GM18517 (cell line): ENCODE results near the gene PTP4A1.
A peak's percentile ranks its signal among the peaks of the same experiment; 100 is the strongest.

Source experiments
- ATAC-seq: cut with Tn5 transposase; IDR thresholded peaks from one replicate; pipeline ENCODE4 v1.9.1; 2021; ENCODE audit warnings: mild to moderate bottlenecking, moderate library complexity; ENCODE audit not compliant: unreplicated experiment

Gene PTP4A1

DNA sequence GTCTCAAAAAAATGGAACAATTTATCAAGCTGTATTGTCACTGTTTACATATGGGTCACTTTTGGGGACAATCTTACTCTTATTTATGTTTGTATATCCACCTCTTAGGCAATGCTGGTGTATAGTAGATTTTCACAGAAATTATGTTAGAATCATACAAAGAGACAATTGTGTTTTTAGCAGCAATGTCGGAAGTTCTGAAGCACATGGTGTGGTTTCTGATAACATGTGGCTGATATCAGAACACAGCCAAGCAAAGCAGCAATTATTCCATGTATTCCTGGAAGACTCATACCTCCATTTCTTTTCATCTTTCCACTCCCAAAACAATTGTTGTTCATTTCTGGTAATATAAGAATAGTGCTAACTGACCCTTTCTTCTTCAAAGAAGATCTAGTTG is 17.5 kb upstream of the PTP4A1 start:
- ATAC-seq = no peak

DNA sequence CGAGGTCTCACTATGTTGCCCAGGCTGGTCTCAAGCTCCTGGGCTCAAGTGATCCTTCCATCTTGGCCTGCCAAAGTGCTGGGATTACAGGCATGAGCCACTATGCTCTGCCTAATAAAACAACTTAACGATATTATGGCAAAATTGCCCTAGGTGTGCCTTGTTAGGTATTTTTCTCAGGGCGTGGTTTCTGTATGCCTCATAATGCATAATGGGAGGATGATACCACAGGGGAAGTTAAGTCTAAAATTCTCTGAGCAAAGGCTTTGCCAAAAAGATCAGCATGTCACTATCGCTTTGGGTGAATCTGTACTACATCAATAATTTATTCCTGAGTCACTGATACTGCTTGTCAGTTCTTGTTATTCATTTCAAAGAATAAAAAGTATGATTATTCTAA is 15.9 kb upstream of the PTP4A1 start:
- no peak for ATAC-seq

DNA sequence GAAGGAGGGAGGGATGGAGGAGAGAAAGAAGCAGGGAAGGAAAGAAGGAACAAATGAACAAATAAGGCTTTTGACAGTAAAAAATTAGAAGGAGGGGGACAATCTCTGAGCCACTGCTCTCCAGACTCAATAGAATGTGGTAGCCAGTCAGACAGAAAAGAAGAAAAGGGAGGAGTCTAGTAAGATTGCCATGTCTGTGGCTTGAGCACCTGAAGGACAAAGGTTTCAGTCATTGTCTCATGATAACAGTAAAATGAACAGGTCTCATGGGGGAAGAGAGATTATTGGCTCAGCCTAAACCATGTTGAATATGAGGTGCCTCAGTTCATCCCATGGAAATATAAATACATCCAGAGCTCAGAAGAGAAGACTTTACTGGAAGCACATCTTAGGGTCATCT is 14.0 kb upstream of the PTP4A1 start:
- no peak for ATAC-seq

DNA sequence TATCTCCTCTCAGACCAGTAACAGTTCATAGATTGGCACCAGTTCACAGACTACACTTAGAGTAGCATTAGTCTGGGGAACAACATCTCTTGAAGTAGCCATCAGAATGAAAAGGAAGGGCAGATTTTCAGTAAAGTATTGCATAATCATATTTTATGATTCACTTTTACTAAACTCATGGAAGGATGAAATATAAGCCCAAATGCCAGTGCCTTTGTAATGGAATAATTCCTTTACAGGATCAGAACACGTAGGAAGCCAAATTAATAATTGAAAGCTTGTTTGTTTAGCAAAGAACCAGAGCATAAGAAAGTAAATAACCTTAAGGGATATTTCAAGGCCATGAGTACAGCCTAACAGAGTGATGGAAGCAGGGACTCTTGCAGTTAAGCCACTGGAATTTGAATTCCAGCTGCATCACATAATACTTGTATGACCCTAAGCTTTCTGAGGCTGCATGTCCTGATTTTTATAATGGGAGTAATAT is 11.4 kb upstream of the PTP4A1 start:
- no peak for ATAC-seq

DNA sequence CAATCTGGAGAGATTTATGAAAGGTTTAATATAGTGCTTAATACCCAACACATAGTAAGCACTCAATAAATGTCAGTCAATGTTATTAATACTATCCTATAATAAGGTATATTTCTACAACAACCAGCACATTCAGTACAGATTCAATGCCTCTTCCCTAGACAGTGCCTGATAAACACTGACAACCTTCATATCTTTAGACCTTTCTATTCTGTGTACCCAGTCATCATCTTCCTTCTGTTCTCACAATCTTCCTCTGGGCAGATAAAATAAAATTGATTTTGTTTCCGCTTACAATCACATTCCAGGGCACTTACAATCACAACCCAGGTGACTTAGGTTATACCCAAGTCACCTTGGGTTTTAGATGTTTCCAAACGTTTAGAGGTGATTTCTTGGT is 11.0 kb upstream of the PTP4A1 start:
- no peak for ATAC-seq

DNA sequence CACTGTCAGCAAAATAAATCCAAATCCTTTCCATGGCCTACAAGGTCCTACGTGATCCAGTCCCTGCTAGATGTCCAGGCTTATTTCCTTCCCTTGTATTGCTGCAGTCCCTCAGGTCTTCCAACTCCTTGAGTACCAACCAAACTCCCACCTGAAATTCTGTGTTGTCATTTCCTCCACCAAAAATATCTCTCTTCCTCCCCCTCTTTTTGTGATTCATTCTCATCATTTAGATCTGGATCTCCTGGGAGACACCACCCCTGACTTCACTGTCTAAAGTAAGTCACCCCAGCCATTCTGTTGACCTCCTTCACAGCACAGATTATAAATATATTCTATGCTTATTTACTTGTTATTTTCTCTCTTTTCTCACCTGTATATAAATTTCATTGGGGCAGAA is 9.0 kb upstream of the PTP4A1 start:
- ATAC-seq = no peak

DNA sequence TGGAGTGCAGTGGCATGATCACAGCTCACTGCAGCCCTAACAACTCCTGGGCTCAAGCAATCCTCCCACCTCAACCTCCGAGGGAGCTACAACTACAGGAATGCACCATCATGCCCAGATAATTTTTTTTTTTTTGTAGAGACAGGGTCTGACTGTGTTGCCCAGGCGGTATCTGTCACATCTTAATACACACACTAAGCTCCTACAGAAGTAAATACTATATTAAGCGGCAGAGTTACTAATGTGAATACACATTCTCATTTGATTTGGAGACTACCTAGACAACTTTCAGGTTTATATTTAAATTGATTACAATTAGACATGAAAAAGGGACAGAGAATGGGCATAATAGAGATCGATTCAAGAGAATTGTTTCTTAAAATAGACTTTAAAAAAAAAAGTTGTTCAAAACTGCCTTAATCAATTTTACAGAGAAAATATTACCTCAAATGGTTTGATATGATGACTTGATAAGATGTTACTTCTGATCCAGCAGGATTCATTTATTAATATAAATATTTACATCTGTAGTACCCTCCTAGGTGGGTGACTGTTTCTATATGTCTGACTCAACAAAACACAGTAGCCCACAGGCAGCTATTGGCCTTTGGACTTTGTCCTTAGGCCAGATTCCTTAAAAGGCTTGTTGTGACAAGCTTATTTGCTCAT is 7.1 kb upstream of the PTP4A1 start:
- no peak for ATAC-seq

DNA sequence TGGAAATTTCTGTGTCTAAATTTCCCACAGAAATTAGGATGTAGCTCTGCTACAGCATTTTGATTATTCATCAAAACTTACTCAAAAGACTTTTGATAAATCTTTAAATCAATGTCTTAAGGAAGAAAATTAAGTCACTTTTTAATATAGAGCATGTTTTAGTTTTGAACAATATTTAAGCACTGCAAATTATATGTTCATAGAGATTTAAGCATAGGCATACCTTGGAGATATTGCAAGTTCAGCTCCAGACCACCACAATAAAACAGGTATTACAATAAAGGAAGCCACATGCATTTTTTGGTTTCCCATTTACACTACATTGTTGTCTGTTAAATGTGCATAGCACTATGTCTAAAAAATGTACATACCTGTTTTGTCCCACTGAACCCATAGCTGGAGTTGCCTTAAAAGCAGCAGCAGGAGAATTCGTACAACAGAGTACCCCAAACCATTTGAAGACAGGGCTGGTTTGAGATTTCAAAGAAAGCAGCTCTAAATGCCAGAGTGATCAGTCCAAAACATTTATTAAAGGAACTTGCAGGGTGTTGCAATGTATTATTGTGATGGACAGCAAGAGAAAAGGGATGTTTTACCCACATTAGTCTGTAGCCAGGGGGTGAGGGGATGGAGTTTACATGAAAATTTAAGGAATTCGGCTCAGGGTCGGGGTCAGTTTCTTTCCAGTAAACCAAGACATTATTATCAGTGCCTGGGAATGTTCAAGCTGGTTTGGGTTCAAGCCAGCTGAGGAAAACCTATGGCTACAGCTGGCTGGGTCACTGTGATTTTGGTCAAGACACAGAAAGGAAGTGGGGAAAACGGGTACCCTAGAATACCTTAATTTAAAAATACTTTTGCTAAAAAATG is 6.3 kb upstream of the PTP4A1 start:
- ATAC-seq = no peak

DNA sequence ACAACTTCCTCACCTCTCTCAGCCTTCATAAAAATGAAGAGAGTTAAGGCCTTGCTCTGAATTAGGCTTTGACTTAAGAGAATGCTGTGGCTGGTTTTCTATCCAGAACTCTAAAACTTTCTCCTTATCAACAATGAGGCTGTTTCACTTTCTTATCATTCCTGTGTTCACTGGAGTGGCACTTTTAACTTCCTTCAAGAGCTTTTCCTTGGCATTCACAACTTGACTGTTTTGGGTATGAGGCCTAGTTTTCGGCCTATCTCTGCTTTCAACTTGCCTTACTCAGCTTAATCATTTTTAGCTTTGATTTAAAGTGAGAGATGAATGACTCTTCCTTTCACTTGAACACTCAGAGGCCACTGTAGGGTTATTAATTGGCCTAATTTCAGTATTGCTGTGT is 4.3 kb upstream of the PTP4A1 start:
- ATAC-seq = no peak

DNA sequence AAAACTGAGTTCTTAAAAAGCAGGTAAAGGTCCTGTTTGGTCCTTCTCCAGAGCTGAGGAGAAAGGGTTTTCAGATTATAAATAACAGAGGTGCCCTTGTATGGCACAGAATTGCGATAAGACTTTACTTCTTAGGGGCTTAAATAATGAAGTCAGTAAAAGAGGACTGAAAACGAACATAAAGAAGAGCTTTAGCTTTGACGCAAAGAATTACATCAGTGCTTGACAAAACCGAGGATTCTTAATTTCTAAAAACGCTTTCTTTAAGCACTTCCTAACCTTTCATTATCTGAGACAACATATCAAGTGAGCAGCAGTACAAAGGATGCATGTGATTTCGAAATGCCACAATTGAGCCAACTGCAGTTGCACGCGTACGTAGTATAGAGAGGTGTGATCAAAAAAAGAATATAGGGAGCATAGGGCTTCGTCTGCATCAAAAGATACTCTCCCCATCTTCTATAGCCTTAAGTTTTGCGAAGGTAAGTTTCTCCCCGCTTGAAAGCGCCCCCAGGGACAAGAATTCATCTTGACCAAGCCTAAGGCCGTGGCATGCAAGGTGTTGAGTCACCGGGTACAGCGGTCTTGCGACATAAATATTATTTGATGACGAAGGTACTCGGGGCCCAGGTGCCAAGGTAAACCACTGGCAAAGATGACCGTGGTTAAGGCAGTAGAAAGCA is 778 bp upstream of the PTP4A1 start:
- ATAC-seq = no peak

DNA sequence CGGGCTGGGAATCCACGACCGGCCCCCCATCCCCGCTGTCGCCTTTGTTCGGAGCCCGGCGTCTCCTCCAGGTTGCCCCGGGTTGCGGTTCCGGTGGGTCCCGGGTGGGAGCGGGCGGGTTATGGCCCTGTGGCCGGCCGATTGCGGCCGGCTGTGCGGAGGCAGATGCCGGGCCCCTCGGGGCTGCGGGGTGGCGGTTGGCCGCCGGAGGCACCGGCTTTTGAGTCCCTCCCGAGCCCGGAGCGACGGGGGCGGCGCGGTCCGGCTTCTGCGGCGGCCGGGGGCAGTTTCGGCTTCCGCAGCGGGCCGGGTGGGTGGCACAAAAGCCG is 431 bp downstream of the PTP4A1 start:
- peak; percentile 2 for ATAC-seq

DNA sequence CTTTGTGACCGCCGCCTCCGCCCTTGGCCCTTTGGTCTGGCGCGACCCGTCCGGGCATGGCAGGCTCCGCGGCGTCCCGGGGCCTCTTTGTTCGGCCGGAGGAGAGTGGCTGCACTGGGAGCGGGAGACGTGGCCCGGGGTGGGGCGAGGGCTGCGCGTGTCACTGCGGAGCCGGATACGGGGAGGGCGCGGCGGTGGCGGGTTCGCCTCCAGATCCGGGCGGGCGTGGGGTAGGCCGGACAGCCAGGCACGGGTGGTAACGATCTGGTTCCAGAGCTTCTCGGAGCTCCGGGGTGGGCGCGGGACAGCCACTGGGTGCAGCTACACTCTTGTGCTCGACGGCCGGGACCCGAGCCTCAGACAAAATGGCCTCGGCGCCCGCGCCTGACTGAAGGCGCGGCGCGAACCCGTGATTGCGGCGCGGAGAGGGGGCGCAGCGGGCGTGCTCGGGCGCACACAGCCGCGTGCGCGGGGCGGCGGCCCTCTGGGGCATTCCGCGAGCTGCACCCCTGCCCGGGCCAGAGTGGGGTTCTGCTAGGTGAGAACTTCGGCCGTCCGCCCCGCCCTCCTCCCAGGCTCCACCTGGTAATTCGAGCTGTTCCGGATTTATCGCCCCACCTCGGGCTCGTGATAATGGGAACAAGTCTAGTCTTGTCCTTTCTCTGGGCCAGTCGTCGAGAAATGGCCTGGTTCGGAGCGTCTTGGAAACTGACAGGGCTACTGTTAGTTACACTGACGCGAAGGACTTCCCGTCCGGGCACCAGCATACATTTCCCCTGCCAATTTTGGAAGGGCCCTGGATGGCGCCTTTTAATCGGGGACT is 1.0 kb downstream of the PTP4A1 start:
- peak; percentile 48 for ATAC-seq

DNA sequence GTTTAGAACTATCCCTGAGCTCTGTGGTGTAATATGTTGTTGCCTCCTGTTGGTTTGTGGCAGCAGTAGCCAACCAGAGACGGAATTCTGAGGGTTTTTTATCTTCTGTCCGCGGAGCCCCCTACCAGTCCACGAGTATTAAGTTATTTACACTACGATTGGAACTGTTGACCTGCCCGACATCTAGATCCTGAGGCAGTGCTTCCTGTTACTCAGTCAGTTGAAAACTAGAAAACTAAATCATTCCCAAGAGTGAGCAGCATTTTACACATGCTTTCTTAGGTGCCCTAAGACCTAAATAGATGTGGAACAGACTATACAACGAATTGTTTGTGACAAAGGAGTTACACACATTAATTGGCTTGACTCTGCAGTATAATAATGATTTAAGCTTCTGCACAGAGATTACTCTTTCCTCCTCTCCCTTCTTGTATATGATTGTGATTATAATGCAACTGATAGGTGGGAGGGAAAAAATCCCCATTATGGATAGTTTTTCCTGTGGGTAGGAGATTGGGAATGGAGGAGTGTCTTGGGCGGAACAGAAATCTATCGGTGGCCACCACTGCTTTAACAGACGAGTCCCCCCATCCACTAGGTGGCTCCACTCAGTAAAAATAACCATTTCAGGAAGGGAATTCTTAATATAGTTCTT is 1.7 kb downstream of the PTP4A1 start:
- no peak for ATAC-seq

DNA sequence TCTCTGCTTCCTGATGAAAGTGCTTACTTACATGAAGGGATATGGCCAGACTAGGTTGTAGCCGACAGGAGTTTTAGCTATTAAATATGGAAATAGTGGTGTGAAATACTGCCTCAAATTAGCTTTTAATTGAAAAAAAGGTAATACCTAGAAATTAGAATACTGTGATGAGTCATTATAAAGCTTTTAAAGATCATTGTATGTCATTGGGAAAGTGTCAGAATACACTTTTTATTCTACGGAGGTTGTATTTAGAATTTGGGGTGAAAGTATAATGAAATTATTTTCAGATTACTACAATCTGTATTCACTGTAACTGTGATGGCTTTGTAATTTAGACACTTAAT is 2.2 kb downstream of the PTP4A1 start:
- no peak for ATAC-seq

DNA sequence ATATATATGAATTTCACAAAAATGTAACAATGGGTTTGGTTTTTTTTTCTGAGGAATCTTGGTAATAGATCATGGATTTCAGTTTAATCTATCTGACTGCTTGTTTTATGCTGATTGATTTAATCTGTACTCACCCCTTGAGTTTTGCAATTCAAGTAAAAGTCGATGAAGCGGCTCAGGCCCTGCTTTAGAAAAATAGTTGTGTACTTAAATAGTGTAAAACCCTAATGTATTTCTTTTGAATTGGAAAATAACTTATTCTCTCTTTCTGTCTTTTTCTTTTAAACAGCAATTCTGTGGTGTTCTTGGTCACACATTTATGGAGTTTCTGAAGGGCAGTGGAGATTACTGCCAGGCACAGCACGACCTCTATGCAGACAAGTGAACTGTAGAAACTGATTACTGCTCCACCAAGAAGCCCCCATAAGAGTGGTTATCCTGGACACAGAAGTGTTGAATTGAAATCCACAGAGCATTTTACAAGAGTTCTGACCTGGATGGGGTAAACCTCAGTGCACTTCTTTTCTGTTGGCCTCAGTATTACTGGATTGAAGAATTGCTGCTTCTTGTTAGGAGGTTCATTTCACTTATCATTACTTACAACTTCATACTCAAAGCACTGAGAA is 4.0 kb downstream of the PTP4A1 start:
- no peak for ATAC-seq

DNA sequence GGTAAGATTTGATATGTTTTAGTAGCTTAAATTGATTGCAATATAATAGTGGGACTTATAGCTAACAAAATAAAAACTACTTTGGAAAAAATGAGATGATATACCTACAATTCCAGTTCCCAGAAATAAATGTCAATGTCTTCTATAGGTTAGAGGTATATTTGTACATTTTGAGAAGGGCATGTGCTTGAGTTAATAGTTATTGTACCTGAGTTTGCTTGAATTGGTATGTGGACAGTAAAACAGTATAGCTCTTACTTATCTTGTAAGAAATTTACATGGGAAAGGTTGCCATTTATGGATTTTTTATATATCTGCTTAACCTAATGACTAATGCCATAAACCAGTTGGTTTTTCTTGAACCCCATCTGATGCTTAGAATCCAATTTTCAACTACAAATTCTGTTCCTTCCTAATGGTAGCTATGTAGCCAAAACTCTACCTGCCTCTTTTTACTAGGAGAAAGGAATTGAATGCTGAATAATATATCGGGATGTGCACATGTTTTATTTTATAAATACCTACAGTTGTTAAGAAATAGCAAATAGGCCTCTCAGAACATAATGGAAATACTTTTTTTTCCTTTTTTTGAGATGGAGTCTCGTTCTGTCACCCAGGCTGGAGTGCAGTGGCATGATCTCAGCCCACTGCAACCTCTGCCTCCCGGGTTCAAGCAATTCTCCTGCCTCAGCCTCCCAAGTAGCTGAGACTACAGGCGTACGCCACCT is 4.9 kb downstream of the PTP4A1 start:
- ATAC-seq = no peak

DNA sequence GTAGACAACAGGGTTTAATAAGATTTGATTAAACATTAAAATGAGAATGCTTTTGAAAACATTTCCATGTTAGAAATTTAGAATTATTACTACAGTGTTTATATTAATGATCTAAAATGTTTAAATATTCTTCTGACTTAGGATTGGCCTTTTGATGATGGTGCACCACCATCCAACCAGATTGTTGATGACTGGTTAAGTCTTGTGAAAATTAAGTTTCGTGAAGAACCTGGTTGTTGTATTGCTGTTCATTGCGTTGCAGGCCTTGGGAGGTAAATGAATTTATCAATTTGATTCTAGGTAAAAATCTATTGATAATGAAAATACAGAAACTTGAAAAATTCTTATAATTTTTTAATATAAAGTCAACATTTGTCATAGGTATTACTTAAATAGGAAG is 6.5 kb downstream of the PTP4A1 start:
- no peak for ATAC-seq

DNA sequence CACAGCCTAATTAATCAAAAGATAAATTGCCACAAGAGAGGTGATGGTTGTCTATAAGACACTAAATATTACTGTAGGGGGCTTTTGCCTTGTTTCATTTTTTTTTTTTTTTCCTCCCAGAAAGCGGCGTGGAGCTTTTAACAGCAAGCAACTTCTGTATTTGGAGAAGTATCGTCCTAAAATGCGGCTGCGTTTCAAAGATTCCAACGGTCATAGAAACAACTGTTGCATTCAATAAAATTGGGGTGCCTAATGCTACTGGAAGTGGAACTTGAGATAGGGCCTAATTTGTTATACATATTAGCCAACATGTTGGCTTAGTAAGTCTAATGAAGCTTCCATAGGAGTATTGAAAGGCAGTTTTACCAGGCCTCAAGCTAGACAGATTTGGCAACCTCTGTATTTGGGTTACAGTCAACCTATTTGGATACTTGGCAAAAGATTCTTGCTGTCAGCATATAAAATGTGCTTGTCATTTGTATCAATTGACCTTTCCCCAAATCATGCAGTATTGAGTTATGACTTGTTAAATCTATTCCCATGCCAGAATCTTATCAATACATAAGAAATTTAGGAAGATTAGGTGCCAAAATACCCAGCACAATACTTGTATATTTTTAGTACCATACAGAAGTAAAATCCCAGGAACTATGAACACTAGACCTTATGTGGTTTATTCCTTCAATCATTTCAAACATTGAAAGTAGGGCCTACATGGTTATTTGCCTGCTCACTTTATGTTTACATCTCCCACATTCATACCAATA is 7.8 kb downstream of the PTP4A1 start:
- ATAC-seq = no peak

DNA sequence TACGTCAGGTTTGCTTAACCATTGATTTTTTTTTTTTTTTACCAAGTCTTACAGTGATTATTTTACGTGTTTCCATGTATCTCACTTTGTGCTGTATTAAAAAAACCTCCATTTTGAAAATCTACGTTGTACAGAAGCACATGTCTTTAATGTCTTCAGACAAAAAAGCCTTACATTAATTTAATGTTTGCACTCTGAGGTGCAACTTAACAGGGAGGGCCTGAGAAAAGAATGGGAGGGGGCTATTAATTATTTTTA is 8.4 kb downstream of the PTP4A1 start:
- ATAC-seq = no peak
